Hepatocyte (in vitro differentiated cells): ENCODE results near the gene VPS9D1.

ENCODE experiments used
- CTCF ChIP-seq: fragments of 200-600 bp; sonication (generic); IDR thresholded peaks from 2 replicates; pipeline ENCODE4 v1.5.1; 2016; ENCODE audit warnings: antibody characterized with exemption, mild to moderate bottlenecking; ENCODE audit not compliant: poor library complexity
- EZH2 ChIP-seq: fragments of 200-600 bp; sonication (generic); IDR thresholded peaks from 2 replicates; pipeline ENCODE4 v1.6.1; 2016; ENCODE audit warnings: antibody characterized with exemption, mild to moderate bottlenecking, borderline replicate concordance

GRCh38 chr16:89722392-89723278 is 1.9 kb upstream of the VPS9D1 start:
- TF ChIP-seq EZH2 = no peak
- TF ChIP-seq CTCF = no peak
